ENCODE results near the gene MTHFD1L.

Gene MTHFD1L

GRCh38 chr6:150937132-150937906 is 71.8 kb downstream of the MTHFD1L start:
- DNase-seq: no peak

- DNase-seq: no peak
Measured at GRCh38 chr6:150939399-150939798, 73.9 kb downstream of the MTHFD1L start.

GRCh38 chr6:150940941-150941340 is 75.4 kb downstream of the MTHFD1L start:
- no peak for DNase-seq

- no peak for DNase-seq
Measured at GRCh38 chr6:150949526-150949925, 84.0 kb downstream of the MTHFD1L start.

GRCh38 chr6:150953851-150954250 is 88.3 kb downstream of the MTHFD1L start:
- no peak for DNase-seq

GRCh38 chr6:150959166-150959565 is 93.7 kb downstream of the MTHFD1L start:
- DNase-seq: no peak

GRCh38 chr6:150962436-150962835 is 96.9 kb downstream of the MTHFD1L start:
- no peak for DNase-seq

GRCh38 chr6:150964765-150965164 is 99.3 kb downstream of the MTHFD1L start:
- no peak for DNase-seq

- no peak for DNase-seq
Measured at GRCh38 chr6:150966786-150967185, 101.3 kb downstream of the MTHFD1L start.

GRCh38 chr6:150967381-150967780 is 101.9 kb downstream of the MTHFD1L start:
- DNase-seq: no peak

- DNase-seq: no peak
Measured at GRCh38 chr6:150967910-150968309, 102.4 kb downstream of the MTHFD1L start.

GRCh38 chr6:150969901-150970300 is 104.4 kb downstream of the MTHFD1L start:
- no peak for DNase-seq

GRCh38 chr6:150971219-150971618 is 105.7 kb downstream of the MTHFD1L start:
- DNase-seq: no peak

- no peak for DNase-seq
Measured at GRCh38 chr6:150975136-150975535, 109.6 kb downstream of the MTHFD1L start.

- no peak for DNase-seq
Measured at GRCh38 chr6:150977281-150977680, 111.8 kb downstream of the MTHFD1L start.

GRCh38 chr6:150978624-150979023 is 113.1 kb downstream of the MTHFD1L start:
- DNase-seq: no peak

- DNase-seq: no peak
Measured at GRCh38 chr6:150979826-150980350, 114.4 kb downstream of the MTHFD1L start.

- no peak for DNase-seq
Measured at GRCh38 chr6:150981095-150981494, 115.6 kb downstream of the MTHFD1L start.

GRCh38 chr6:150981669-150982068 is 116.2 kb downstream of the MTHFD1L start:
- DNase-seq: no peak

- DNase-seq: no peak
Measured at GRCh38 chr6:150987371-150987828, 121.9 kb downstream of the MTHFD1L start.

GRCh38 chr6:150987855-150988464 is 122.5 kb downstream of the MTHFD1L start:
- DNase-seq: no peak

GRCh38 chr6:150991487-150991886 is 126.0 kb downstream of the MTHFD1L start:
- DNase-seq: no peak

GRCh38 chr6:150992262-150992661 is 126.8 kb downstream of the MTHFD1L start:
- DNase-seq: no peak

- DNase-seq: no peak
Measured at GRCh38 chr6:150992703-150993102, 127.2 kb downstream of the MTHFD1L start.

All from activated CD8-positive, alpha-beta memory T cell treated with anti-CD3 and anti-CD28 coated beads, Interleukin-2, amount 50 U/mL, for 4 hours (primary cell).